ENCODE results near the gene TFDP1.

DNA sequence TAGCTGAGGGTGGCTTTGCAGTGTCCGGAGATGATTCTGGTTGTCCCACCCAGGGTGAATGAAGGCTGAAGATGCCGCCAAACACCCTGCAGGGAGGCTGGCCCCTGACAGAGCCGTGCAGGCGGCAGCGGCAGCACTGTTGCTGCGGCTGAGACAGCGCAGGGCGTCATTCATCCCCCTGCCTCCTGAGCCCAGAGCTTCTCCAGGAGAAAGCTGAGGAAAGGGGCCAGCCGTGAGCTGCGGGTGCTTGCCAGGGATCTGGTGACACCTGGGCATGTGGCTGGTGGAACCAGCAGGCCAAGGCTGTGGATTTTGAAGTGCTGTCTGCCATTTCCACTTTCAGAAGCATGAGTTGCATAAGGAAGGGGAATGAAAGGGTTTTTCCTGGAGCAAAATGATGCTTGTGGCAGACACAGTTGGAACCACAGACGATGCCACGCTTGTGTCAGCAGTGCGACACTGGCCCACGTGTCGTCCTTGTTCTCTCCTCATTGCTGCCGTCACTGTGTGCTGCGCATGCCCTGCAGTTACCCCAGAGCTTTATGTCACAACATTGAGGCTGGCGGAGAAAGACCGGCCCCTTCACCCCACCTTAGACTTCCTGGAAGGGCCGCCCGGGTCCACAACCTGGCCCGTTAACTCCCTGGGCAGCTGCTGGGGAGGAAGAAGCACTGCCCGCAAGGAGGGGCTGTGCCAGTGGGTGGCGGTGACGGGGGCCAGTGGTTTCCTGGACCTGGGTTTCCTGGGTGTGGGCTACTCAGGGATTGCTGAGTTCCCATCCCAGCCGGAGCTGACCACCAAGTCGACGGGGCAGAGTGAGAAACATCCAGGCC lies 22.7 kb downstream of the TFDP1 start:
- TF ChIP-seq EZH2 (IDR thresholded peaks at IDR 0.05; ENCODE audit: insufficient read depth, poor library complexity, severe bottlenecking) (no peak), EZH2phosphoT487 (IDR thresholded peaks at IDR 0.05; ENCODE audit: insufficient read depth, low read depth) (no peak)
